GM18519 (cell line): ENCODE measurements around the gene SRC.

Experiments
- ATAC-seq: cut with Tn5 transposase; IDR thresholded peaks from one replicate; pipeline ENCODE4 v1.9.1; 2021; ENCODE audit warnings: mild to moderate bottlenecking, moderate library complexity; ENCODE audit not compliant: unreplicated experiment, low FRiP score

The SRC gene

DNA sequence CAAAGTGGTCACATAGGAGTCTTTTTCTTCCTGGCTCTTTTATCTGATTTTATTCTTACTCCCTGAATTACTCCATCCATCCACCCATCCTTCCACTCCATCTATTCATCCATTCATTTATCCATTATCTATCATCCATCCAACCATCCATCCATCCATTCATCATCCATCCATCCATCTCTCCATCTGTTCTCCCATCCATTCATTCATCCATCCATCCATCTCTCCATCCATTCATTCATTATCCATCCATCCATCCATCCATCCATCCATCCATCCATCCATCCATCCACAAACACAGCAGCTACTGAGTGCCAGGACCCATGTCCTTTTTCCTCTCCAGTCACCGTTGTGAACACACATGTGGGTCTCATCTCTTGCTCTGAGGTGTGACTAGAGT, 96.6 kb downstream of the SRC start:
- ATAC-seq, result no peak

DNA sequence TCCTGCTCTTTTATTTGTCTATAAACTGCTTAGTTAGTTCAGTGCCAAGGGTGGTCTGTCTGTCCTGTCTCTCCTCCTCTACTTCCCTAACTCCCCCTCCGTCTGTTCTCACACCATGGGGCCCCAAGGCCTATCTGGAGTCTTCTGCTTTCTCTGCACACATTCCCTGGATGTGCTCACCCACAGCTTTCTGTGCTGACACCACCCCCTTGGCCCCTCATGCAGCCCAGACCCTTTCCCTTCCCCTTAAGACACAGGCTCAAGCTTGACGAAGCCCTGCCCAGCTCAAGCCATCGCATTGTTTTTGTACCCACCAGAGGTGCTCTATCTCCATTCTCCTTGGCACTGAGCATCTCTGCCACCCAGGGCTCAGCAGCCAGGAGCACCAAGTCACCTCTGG, 97.0 kb downstream of the SRC start:
- no peak for ATAC-seq

DNA sequence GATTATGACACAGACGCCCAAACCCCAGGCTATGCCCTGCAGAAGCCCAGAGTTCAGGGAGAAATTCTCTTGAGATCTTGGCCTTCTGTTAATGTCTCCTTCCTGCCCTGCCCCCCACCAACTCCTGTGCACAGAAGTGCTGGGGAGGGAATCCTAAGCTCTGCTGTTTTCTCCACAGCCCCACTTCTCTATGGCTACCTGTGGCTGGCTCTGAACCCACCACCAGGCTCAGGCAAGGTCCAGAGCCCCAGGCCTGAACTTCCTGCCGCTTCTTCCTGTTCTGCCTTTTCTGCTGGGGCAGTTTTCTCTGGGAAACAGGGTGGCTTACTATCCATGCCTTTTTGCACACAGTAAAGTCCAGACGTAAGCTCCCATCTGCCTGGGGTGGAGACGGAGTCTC, 97.7 kb downstream of the SRC start:
- no peak for ATAC-seq

GRCh38 chr20:37445041-37445440, 99.1 kb downstream of the SRC start:
- ATAC-seq, result no peak

DNA sequence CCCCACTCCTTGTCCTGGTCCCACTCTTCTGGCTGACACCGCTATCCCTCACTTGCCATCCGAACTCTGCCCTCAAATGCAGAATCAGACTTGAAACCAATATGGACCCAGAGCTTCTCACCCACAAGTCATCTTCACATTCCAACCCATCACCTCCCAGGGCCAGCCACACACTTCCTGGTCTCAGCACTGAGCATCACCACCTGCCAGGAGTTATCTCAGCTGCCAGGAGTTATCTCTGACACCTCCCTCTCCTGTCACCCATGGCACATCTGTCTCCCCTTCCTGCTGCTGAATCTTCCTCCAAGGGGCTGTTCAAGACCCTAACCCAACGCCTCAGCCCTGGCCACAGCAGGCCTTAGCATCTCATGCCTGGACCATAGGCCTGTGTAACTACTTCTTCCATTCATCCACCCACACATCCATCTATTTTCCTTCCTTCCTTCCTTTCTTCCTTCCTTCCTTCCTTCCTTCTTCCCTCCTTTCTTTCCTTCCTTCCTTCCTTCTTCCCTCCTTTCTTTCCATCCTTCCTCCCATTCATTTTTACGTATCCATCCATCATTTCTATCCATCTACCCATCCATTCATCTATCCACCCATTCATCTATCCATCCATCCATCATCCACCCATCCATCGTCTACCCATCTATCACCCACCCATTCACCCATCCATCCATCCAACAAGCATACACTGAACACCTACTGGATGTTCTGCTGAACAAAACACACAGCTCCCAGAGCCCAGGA, 100.5 kb downstream of the SRC start:
- ATAC-seq, result no peak

GRCh38 chr20:37447688-37448087, 101.7 kb downstream of the SRC start:
- ATAC-seq, result no peak

DNA sequence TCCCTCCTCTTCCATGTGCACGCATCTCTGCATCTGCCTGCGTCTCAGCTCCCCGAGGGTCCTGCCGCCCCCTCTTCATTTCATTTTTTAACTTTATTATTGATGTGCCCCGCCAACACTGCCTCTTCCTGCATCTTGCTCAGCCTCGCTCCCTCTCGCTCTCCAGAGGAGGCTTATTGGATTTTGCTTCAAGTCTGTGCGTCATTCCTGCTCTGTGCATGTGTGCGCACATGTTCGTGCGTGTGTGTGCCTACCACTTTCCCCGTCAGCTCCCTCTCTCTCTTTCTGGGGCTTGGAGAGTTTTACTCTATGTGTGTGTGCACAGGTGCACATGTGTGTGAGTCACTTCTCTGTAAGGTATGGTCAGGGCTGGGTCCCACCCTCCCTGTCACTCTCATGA, 103.3 kb downstream of the SRC start:
- no peak for ATAC-seq

DNA sequence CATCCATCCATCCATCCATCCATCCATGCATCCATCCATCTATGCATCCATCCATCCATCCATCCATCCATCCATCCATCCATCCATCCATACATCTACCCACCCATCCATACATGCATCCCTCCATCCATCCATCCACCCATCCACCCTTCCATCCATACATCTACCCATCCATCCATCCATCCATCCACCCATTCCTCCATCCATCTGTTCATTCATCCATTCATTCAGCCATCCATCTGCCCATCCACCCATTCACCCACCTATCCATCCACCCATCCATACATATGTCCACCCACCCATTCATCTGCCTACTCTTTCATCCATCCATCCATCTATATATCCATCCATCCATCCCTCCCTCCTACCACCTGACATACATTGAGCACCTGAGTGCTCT, 104.4 kb downstream of the SRC start:
- no peak for ATAC-seq

DNA sequence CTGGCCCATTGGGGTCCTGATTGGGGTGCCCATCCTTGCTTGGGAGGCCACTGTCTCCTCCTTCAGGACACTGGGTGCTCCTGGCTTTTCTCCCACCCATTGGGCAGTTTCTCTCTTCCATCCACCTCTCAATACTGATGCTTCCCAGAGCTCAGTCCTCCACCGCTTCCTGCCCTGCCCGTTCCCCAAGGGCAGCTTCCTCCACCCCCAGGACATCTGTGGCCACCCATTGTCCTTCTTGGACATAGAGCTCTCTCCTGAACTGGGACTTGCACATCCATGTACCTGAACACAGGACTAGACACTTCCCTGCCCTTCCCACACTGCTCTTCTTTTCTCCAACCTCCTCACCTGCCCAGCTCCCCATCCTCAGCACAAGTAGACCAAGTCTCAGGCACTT, 105.7 kb downstream of the SRC start:
- no peak for ATAC-seq

- ATAC-seq, result no peak
These were observed 106.3 kb downstream of the SRC start for GRCh38 chr20:37452236-37452635.

- ATAC-seq, result no peak
These were observed 107.3 kb downstream of the SRC start for GRCh38 chr20:37453288-37453687.

DNA sequence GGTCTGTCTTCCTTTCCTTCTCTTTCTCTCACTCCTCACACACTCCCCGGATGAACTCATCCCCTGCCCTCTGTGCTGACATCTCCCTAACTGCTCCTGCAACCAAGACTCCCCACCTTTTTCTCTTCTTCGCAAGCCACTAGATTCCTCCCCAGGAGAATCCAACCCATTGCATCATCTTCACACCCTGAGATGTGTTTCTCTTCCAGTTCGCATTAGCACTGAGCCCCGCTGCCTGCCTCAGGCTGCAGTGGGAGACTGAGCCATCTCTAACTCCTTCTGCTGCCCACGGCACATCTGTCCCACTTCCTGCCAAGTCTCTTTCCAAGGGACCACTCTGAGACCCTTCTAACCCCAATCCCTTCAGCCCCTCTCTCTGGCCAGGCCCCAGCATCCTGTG, 107.9 kb downstream of the SRC start:
- no peak for ATAC-seq

DNA sequence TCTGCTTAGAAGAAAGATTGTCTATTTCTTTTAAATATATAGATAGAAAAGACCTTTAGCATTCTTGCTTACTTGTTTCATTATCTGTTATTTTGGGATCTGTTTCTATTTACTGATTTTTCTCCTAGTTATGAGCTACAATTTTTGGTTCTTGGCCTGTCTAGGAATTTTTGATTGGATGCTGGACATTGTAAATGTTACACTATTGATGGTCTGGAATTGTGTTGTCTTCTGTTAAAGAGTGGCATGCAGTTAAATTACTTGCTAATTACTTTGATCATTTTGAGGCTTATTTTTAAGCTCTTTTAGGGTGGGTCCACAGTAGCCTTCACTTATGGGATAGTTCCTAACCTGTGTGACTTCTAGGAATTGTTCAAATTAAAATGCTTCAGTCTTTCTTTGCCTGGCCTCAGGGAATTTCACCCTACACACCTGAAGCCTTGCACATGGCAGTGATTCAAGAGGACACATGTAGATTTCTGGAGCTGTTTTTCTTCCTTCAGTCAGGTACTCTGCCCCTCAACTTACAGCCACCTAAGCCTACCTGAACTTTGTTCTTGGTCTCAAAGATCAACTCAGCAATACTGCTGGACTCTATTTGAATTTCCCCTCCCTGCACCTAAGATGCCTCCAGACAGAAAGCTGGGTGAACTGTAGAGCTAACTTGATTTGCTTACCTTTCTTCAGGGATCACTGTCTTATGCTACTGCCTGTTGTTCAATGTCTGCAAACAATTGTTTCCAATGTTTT, 108.9 kb downstream of the SRC start:
- ATAC-seq, result no peak
